ENCODE measurements around the gene MMP2. TPM values are rescaled to one million over a fixed set of nuclear protein-coding genes. Genes with fewer than 3 reads are reported as not detected.

MMP2 gene
- total and polyA plus RNA-seq, 10 of the 15 experiments (the other 5 are each of a cell fraction or from before 2014, with no cell fraction given): 0.37 to 0.80 (median 0.59) TPM; not detected in 7

GRCh38 chr16:55508271-55508921, 29.4 kb downstream of the MMP2 start:
- Histone ChIP-seq H2AFZ (ENCODE audit: control insufficient read depth, low read depth, low read length) (no peak overlapping the region), H3K79me2 (ENCODE audit: control insufficient read depth, insufficient read depth, low read length) (no peaks in the 10 kb centered on the region), H3K4me1 (ENCODE audit: control insufficient read depth, insufficient read depth, low read length) (no peaks in the 10 kb centered on the region), H3K36me3 (ENCODE audit: control insufficient read depth in 2 of 2, insufficient read depth in 2 of 2, low read length in 1 of 2) (no peaks in the 10 kb centered on the region), H3K4me3 (no peak overlapping the region), H3K9me3 (replicated peaks; ENCODE audit: control insufficient read depth, insufficient read depth, low read length) (no peaks in the 10 kb centered on the region; the same call in 2 of the 3 replicates), H3K4me2 (ENCODE audit: control insufficient read depth, insufficient read depth) (no peak overlapping the region), H3K9ac (ENCODE audit: control insufficient read depth, insufficient read depth, low read length) (no peak overlapping the region), H4K20me1 (ENCODE audit: control insufficient read depth, insufficient read depth) (no peaks in the 10 kb centered on the region), H3K27me3 (replicated peaks in 1 of 2; ENCODE audit: control insufficient read depth in 2 of 2, insufficient read depth in 2 of 2, low read length in 1 of 2) (no peaks in the 10 kb centered on the region; a peak in 1 of 4 replicates), H3K27ac (ENCODE audit: control insufficient read depth, insufficient read depth) (no peak overlapping the region)
- TF ChIP-seq IKZF2 (IDR thresholded peaks at IDR 0.05): no peak
- TF ChIP-seq CHD4 (IDR thresholded peaks at IDR 0.05): no peak
- TF ChIP-seq CTCF (IDR thresholded peaks at IDR 0.05 in 2 of 3, conservative IDR thresholded peaks at IDR 0.05 in 1 of 3; ENCODE audit: control insufficient read depth in 2 of 3, extremely low read depth in 1 of 3, insufficient read depth in 1 of 3, low read depth in 3 of 3, low read length in 3 of 3): no peak
- TF ChIP-seq PAX5 (IDR thresholded peaks at IDR 0.05; ENCODE audit: borderline replicate concordance, low read depth, low read length): no peak
- no peak for DNase-seq (ENCODE audit: low read depth, low spot score)
- no peak for ATAC-seq
- FAIRE-seq: no peak
- 50% methylated on average over 8 of the region's 9 CpGs for WGBS (ENCODE audit: insufficient coverage, insufficient replicate concordance, low lambda C conversion rate, missing lambda C conversion rate)
- in situ Hi-C loops (cut with MboI): no loop called here
- BruUV-seq (replicated peaks): no TSS peak
- intact Hi-C loops (cut with micrococcal nuclease; ENCODE audit: unreplicated experiment): no loop called here
- ChIA-PET RAD21 (ENCODE audit: unreplicated experiment) (interaction anchor here (0.7 kb wide), 1 partner anchor 35 kb away, joined by 3 read pairs; no protein-coding TSS in a partner anchor), SMC1A (ENCODE audit: uncharacterized antibody, unreplicated experiment) (no interaction called here), POLR2A (no interaction called here), CTCF (no interaction called here)

Data from GM12878 (cell line).